ENCODE measurements around the gene CLDN3.
"Not testable (repeated sequence)": the region's sequence is repeated elsewhere in the genome, so short reads cannot be mapped to it uniquely, and the experiment has no call there.

The CLDN3 gene, protein sequence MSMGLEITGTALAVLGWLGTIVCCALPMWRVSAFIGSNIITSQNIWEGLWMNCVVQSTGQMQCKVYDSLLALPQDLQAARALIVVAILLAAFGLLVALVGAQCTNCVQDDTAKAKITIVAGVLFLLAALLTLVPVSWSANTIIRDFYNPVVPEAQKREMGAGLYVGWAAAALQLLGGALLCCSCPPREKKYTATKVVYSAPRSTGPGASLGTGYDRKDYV

DNA sequence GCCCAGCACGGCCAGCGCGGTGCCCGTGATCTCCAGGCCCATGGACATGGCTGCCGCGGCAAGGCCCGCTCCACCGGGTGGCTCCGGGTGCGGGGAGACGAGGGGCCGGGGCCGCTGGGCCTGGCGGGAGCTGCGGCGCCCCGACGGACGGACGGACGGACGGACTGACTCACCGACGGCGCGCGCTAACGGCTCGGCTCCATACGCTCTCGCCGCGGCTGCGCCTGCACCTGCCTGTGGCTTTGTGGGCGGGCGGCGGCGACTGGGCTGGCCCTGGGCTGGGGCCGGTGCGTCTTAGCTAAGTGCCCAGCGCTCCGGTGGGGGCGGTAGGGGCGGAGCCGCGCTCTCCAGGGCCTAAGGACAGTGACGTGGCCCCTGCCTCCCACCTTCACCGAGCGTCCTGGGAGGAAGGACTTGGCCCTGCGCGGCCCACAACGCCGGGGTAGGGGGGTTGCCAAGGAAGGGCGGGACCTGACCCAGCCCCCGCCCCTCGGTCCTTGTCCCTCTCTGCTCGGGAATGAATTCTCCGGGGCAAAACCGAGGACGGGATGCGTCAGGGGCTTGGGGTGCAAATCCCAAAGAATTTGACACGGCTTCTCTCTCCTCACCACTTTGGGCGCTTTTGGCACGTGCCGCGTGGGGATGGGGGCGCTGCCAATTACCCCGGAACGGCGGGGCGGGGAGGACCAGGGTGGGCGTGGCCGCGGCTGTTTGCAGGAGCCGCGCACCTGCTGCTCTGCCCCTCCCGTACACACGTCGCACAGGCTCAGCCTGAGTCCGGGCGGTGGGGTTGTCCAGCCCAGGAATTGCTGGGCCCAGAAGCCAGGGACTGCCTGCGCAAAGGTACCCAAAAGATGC, at the start of gene CLDN3:
CLDN3 (minus strand) TSS at position 269 of the 858 bp plus-strand sequence; CDS start at position 48, 221 bp downstream.
- in situ Hi-C loops (cut with HindIII; ENCODE audit: low sequenced_read_pairs) = no loop called here

DNA sequence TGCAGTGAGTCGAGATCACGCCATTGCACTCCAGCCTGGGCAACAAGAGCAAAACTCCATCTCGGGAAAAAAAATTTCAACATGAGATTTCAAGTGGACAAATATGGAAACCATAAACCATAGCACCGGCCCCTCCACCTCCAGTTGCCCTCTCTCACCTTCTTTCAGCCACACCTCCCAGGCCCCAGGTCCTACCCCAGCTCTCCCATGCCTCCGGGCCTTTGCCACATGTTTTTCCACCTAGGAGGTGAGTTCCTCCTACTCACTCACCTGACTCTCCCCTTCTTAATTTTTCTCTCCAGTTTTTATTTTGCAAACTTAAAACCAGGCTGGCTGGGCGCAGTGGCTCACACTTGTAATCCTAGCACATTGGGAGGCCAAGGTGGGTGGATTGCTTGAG, 47.1 kb upstream of the CLDN3 start:
- in situ Hi-C loops (cut with HindIII; ENCODE audit: low sequenced_read_pairs) = loop anchor here (25.0 kb wide), 1 partner anchor 195 kb away; no protein-coding TSS in a partner anchor

DNA sequence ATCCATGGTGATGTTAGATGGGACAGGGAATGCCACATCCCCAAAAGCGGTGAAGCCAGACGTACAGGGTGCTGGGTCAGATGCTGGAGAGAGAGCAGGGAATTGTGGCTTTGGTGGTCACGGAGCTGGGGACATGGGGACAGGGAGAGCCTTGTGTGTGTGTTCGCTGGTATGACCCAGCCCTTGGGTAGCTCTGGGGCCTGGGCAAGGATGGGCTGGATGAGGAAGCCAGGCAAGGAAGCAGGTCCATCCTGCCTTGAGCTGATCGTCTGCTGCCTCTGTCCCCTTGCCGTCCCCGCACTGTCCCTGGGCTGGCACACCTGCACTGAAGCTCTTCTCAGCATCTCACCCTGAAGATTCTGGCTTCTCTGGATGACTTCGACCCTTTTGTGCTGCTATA, 45.4 kb upstream of the CLDN3 start:
- in situ Hi-C loops (cut with HindIII; ENCODE audit: low sequenced_read_pairs) = loop anchor here (25.0 kb wide), 1 partner anchor 197 kb away; no protein-coding TSS in a partner anchor

DNA sequence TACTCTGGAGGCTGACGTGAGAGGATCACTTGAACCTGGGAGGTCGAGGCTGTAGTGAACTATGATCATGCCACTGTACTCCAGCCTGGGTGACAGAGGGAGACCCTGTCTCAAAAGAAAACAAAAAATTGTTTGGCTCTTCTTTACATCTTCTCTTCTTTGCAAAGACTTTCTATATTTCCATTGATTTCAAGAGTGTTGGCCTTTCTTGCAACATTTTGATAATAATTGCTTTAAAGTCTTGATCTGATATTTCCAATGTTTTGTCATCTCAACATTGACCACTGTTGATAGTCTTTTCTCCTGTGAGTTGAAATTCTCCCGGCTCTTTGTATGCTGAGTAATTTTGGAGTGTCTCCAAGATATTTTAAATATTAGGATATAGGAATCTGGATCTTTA, 42.9 kb upstream of the CLDN3 start:
- in situ Hi-C loops (cut with HindIII; ENCODE audit: low sequenced_read_pairs) = loop anchor here (25.0 kb wide), 1 partner anchor 199 kb away; no protein-coding TSS in a partner anchor

DNA sequence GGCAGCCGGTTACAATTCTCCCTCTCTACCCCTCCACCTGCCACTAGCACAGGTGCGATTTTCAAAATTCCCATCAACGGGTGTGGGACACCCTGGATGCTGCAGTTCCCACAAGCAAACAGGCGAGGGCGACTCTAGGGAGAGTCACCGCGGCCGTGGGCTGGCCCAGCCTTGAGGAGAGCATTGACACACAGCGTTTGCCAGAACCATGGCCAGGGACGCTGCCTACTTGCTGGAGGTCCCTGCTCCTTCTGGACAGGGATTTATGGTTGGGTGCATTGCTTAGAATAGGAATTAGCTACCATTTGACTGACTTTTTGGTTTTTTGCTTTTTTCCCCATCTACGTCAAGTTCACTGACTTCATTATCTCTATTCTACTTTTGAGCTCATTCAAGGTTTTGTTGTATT, 41.7 kb upstream of the CLDN3 start:
- in situ Hi-C loops (cut with HindIII; ENCODE audit: low sequenced_read_pairs) = loop anchor here (25.0 kb wide), 1 partner anchor 201 kb away; no protein-coding TSS in a partner anchor

DNA sequence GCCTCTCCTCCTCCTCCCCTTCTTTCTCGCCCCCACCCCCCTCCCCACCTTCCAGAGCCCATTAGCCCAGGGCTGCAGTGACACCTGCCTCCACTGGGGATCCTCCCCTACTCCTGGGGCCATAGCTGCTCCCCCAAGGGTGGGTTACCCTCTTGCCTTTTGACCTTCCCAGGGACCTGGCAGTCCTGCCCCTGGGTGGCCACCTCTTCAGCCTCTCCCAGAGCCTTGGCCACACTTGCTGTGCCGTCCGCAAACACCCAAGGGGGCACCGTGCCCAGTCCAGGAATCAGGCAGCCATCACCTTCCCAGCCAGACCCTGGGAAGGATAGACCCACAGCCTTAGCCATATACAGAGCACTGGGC, 40.9 kb upstream of the CLDN3 start:
- in situ Hi-C loops (cut with HindIII; ENCODE audit: low sequenced_read_pairs) = loop anchor here (25.0 kb wide), 1 partner anchor 201 kb away; no protein-coding TSS in a partner anchor

DNA sequence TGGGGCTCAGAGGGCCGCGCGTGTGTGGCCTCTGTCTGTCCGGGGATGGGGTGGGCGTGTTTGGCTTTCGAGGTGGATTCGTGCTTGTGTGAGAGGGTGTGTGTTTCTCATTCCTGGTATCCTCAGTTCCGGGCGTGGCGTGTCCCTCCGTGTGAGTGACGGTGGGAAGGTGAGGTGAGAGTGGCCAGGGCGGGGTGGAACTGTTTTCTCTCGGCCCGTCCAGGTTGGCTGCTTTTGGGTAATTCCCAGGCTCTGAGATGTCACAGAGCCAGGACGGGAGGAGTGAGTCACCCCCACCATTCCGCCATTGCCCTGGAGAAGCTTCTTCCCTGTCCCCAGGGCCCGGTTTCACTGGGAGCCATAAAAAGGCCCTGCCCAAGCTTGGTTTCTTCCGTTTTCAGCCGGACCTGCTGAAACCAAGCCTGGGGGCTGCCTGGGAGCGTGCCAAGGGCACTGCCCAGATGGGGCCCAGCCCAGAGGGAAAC, 39.4 kb upstream of the CLDN3 start:
- in situ Hi-C loops (cut with HindIII; ENCODE audit: low sequenced_read_pairs) = loop anchor here (5.0 to 25.0 kb wide), 3 partner anchors 57 to 203 kb away; no protein-coding TSS in a partner anchor

DNA sequence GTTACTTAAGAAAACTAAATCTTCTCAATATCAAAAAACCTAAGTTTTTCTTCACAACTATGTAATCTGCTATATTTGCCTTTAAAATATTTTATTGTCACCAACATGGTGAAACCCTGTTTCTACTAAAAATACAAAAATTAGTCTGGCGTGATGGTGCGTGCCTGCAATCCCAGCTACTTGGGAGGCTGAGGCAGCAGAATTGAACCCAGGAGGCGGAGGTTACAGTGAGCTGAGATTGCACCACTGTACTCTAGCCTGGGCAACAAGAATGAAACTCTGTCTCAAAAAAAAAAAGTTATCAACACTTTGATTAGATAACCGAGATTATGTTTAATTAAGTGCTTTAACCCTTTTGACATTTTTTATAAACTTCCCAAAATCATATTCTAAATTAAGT, 32.4 kb upstream of the CLDN3 start:
- in situ Hi-C loops (cut with HindIII; ENCODE audit: low sequenced_read_pairs) = loop anchor here (25.0 kb wide), 1 partner anchor 210 kb away; no protein-coding TSS in a partner anchor

DNA sequence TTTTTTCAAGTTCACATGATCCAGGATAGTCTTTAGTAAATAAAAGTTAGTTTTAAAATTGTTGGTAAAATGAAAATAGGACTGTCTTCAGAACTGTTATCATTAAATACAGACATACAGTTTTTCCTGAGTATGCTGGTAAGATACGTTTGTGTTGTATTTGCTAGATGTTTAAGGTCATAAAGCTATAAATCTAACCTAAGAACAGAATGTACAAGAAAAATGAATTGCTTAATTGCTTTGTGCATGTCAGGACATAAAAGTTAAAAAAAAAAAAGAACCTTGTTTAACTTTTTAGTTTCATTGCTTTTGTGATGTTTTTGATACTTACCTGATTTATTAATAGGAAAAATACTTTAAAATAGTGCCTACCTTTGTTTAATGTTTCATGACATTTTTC, 31.5 kb upstream of the CLDN3 start:
- in situ Hi-C loops (cut with HindIII; ENCODE audit: low sequenced_read_pairs) = loop anchor here (25.0 kb wide), 1 partner anchor 211 kb away; no protein-coding TSS in a partner anchor

DNA sequence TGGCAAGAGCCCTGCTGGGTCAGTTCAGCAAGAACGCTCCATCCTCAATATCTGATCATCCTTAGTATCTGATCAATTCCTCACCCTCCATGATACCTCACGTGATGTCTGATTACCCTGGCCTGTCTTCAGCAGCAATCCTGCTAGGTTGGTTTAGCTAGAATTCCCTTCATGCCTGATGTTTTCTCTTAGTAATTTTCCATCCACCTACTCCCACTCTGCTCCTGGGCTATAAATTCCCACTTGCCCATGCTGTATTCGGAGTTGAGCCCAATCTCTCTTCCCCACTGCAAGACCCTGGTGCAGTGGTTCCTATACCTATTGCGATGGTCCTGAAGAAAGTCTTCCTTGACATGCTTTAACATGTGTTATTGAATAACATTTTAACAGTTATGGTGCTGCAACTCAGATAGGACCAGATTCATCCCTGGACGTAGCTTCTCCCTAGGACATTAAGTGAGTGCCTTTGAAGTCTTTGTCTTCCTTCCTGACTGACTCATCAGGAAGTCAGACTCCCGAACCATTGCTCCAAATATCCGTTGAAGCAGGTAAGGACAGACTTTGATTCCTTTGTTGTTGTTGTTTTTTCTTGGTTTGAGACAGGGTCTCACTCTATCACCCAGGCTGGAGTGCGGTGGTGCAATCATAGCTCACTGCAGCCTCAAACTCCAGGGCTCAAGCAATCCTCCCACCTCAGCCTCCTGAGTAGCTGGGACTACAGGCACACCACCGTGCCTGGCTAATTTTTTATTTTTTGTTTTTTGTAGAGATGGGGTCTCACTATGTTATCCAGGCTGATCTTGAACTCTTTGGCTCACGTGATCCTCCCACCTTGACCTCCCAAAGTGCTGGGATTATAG, 29.4 kb upstream of the CLDN3 start:
- in situ Hi-C loops (cut with HindIII; ENCODE audit: low sequenced_read_pairs) = loop anchor here (25.0 kb wide), 1 partner anchor 213 kb away; no protein-coding TSS in a partner anchor

DNA sequence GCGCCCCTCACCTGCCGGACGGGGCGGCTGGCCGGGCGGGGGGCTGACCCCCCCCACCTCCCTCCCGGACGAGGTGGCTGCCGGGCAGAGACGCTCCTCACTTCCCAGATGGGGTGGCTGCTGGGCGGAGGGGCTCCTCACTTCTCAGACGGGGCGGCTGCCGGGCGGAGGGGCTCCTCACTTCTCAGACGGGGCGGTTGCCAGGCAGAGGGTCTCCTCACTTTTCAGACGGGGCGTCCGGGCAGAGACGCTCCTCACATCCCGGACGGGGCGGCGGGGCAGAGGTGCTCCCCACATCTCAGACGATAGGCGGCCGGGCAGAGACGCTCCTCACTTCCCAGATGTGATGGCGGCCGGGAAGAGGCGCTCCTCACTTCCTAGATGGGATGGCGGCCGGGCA, 27.1 kb upstream of the CLDN3 start:
- in situ Hi-C loops (cut with HindIII; ENCODE audit: low sequenced_read_pairs) = not testable (repeated sequence)

DNA sequence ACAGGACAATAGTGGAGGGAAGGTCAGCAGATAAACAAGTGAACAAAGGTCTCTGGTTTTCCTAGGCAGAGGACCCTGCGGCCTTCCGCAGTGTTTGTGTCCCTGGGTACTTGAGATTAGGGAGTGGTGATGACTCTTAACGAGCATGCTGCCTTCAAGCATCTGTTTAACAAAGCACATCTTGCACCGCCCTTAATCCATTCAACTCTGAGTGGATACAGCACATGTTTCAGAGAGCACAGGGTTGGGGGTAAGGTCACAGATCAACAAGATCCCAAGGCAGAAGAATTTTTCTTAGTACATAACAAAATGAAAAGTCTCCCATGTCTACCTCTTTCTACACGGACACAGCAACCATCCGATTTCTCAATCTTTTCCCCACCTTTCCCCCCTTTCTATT, 26.6 kb upstream of the CLDN3 start:
- in situ Hi-C loops (cut with HindIII; ENCODE audit: low sequenced_read_pairs) = not testable (repeated sequence)

DNA sequence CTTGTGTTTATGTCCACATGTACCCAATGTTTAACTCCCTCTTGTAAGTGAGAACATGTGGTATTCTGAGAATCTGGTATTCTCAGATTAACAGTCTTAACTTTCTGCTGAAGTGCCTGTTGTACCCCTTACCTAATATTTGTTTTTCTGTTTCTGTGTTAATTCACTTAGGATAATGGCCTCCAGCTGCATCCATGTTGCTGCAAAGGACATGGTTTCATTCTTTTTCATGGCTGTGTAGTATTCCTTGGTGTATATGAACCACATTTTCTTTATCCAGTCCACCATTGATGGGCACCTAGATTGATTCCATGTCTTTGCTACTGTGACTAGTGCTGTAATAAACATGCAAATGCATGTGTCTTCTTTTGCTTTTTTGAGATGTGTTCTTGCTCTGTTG, 25.1 kb upstream of the CLDN3 start:
- in situ Hi-C loops (cut with HindIII; ENCODE audit: low sequenced_read_pairs) = not testable (repeated sequence)

DNA sequence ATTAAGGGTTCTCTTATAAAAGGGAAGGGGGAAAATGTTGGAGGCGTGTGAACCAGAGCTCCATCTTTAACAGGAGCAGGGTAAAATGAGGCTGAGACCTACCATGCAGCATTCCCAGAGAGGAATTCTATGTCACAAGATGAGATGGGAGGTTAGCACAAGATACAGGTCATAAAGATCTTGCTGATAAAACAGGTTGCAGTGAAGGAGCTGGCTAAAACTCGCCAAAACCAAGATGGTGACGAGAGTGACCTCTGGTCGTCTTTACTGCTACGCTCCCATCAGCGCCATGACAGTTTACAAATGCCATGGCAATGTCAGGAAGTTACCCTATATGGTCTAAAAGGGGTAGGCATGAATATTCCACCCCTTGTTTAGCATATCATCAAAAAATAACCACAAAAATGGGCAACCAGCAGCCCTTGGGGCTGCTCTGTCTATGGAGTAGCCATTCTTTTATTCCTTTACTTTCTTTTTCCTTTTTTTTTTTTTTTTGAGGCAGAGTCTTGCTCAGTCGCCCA, 21.2 kb upstream of the CLDN3 start:
- in situ Hi-C loops (cut with HindIII; ENCODE audit: low sequenced_read_pairs) = not testable (repeated sequence)

DNA sequence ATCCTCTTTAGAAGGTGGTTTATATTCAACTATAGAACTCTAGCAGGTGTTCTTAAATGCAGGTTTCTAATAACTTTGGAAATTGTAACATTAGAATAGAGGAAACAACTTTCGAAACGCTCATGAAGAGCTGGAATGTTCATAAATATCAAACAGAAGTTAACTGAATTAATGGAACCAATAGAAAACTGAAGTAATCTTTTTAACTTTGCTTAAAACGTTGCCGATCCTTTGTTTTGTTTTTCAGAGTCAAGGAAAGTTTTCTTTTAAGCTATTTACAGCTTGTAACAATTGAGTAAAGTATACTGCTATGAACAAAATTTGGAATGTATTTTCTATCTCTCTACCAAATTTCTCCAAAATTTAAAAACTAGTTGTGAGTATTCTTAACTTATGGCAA, 19.0 kb upstream of the CLDN3 start:
- in situ Hi-C loops (cut with HindIII; ENCODE audit: low sequenced_read_pairs) = no loop called here

DNA sequence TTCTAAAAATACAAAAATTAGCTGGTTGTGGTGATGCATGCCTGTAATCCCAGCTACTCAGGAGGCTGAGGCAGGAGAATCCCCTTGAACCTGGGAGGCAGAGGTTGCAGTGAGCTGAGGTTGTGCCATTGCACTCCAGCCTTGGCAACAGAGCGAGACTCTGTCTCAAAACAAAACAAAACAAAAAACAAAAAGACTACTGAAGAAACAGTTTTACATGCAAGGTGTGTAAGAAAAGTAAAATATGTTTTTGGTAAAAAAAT, 17.6 kb upstream of the CLDN3 start:
- in situ Hi-C loops (cut with HindIII; ENCODE audit: low sequenced_read_pairs) = not testable (repeated sequence)

DNA sequence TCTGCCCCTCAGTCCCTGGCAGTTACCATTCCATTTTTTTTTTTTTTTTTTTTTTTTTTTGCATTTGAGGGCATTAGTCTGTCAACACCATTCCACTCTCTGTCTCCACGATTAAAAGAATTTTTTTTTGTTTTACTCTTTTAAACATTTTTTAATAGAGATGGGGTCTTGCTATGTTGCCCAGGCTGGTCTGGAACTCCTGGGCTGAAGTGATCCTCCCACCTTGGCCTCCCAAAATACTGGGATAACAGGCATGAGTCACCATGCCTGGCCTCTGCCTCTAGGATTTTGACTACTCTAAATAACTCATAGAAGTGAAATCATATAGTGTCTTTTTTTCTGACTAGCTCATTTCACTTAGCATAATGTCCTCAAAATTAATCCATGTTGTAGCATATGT, 16.5 kb upstream of the CLDN3 start:
- in situ Hi-C loops (cut with HindIII; ENCODE audit: low sequenced_read_pairs) = no loop called here

DNA sequence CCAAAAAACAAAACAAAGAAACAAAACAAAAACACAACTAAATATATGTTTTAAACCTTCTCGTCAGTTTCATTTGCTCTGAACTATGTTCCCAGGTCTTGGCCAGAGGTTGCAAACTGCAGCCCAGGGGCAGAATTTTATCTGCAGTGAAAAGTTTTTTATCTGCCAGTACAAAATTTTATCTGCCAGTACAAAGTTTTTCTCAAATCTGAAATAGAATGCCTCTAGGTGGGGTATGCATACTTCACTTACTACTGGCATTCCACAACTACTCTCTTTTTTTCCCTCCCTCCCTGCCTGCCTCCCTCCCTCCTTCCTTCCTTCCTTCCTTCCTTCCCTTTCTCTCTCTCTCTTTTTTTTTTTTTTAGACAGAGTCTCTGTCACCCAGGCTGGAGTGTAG, 9.4 kb upstream of the CLDN3 start:
- in situ Hi-C loops (cut with HindIII; ENCODE audit: low sequenced_read_pairs) = no loop called here

DNA sequence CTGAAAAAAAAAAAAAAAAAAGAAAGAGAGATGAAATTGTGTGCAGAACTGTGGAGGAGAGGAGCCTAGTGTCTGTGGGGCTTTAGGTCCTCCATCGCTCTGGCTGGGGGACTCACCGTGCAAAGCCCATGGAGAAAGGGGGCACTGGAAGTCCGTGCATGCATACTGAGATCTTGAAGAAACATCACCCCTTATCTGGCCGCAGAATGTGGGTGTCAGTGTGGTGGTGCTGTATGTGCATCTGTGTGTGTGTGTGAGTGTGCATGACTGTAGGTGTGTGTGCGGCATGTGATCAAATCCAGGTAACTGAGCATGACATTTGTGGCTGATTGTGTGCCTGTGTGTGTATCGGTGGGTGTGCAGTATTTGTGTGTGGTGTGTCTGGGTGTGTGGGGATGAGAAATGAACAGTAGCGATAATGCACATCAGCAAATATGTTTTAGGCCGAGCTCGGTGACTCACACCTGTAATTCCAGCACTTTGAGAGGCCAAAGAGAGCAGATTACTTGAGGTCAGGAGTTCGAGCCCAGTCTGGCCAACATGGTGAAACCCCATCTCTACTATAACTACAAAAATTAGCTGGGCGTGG, 8.8 kb upstream of the CLDN3 start:
- in situ Hi-C loops (cut with HindIII; ENCODE audit: low sequenced_read_pairs) = no loop called here

DNA sequence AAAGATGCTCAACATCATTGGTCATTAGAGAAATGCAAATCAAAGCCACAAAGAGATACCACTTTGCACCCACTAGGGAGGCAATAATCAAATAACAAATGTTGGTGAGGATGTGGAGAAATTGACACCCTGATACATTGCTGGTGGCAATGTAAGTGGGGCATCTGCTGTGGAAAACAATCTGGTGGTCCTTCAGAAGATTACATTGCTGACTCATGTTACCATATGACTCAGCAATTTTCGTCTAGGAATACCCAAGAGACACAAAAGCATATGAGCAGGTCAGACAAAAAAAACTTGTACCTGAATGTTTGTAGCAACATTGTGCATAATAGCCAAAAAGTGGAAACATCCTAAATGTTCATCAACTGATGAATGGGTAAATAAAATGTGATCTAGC, 4.9 kb upstream of the CLDN3 start:
- in situ Hi-C loops (cut with HindIII; ENCODE audit: low sequenced_read_pairs) = no loop called here

Measured in endothelial cell of hepatic sinusoid (primary cell).